Hepatocyte (in vitro differentiated cells): ENCODE measurements around the gene PRSS50.

Experiments
- EZH2 ChIP-seq: fragments of 200-600 bp; sonication (generic); IDR thresholded peaks from 2 replicates; pipeline ENCODE4 v1.6.1; 2016; ENCODE audit warnings: antibody characterized with exemption, mild to moderate bottlenecking, borderline replicate concordance
- EZH2phosphoT487 ChIP-seq: fragments of 200-600 bp; sonication (generic); IDR thresholded peaks from one replicate; pipeline ENCODE4 v1.6.1; 2018; ENCODE audit warnings: antibody characterized with exemption, mild to moderate bottlenecking, low read depth, moderate library complexity; ENCODE audit not compliant: unreplicated experiment, severe bottlenecking
- TF ChIP-seq, protein P1 (sequence below): fragments of 200-600 bp; sonication (generic); IDR thresholded peaks from 2 replicates; pipeline ENCODE4 v1.5.1; 2016; ENCODE audit warnings: antibody characterized with exemption, mild to moderate bottlenecking; ENCODE audit not compliant: poor library complexity

DNA sequence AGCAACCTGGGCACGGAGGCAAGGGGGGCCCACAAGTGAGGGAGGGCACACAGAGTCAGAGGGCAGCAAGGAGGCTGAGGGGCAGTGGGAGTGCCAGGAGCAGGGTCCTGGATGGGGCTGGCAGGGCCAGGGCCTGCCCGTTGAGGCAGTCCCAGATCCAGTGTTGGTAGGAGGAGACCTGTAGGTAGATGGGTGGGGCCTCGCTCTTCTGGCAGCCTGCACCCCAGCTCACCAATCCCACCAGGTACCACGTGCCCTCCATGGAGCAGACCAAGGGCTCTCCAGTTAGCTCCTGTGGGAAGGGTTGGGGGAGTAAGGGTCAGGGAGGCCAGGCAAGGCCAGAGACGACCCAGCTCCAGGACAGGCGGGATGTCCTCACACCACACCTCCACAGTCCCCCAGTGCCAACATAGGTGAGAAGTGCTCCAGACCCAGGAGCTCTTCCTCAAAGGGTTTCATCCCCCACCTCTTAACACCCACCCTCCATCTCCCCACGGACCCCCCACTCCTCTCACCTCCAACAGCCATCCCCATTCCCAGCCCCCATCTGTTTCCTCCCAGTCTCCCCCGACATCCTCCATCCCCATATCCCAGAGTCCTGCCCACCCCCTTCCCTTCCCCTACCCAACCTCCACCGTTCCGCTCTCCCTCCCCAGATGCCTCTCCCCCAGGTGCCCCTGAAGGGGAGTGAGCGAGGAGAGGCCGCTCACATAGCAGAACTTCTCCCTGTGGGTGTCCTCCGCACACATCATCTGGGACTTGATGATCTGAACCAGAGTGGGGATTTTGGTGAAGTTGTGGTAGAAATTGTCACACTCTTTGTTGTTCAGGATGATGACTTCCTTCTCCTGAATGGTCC, 5.2 kb downstream of the PRSS50 start:
- TF ChIP-seq, protein P1, sequence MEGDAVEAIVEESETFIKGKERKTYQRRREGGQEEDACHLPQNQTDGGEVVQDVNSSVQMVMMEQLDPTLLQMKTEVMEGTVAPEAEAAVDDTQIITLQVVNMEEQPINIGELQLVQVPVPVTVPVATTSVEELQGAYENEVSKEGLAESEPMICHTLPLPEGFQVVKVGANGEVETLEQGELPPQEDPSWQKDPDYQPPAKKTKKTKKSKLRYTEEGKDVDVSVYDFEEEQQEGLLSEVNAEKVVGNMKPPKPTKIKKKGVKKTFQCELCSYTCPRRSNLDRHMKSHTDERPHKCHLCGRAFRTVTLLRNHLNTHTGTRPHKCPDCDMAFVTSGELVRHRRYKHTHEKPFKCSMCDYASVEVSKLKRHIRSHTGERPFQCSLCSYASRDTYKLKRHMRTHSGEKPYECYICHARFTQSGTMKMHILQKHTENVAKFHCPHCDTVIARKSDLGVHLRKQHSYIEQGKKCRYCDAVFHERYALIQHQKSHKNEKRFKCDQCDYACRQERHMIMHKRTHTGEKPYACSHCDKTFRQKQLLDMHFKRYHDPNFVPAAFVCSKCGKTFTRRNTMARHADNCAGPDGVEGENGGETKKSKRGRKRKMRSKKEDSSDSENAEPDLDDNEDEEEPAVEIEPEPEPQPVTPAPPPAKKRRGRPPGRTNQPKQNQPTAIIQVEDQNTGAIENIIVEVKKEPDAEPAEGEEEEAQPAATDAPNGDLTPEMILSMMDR: no peak
- TF ChIP-seq EZH2 (no peak), EZH2phosphoT487 (no peak)
